GM21737 (cell line): ENCODE data around the gene MRPL53.
A peak's percentile ranks its signal among the peaks of the same experiment; 100 is the strongest.
"Not testable (repeated sequence)": the region's sequence is repeated elsewhere in the genome, so short reads cannot be mapped to it uniquely, and the experiment has no call there.

Source experiments
- ATAC-seq: cut with Tn5 transposase; IDR thresholded peaks from one replicate; pipeline ENCODE4 v1.9.1; 2021; ENCODE audit warnings: mild to moderate bottlenecking, moderate library complexity; ENCODE audit not compliant: unreplicated experiment

MRPL53 gene

DNA sequence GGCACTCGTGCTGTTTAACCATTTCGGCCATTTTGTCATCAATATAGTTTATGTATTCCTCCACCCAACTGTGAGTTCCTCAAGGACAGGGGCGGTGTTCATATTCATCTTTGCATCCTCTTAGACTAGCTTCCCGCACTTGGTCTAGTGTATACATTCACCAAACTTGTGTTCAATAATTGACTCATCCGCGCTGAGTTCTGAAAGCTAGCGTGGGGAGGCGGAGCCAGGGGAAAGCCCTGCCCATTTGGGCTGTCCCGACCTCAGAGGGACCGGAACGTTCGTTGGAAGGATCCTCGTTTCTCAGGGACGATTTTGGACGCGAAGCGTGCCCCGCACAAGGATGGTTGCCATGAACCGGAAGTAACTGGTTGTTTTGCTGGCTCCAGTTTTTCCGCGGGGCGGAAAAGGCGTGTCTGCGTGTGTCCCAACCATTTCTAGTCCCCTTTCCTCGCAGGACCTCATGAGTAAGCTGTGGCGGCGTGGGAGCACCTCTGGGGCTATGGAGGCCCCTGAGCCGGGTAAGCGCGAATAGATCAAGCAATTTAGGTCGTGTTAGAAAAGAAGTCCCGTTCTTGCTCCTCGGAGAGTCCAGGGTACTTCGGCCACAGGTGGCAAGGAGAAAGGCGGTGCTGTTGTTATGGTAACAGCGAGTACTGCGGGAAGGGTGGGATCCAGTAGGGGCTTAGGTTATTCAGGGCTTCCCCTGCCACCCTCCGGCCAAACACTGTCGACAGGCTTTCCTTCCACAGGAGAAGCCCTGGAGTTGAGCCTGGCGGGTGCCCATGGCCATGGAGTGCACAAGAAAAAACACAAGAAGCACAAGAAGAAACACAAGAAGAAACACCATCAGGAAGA is 17.6 kb downstream of the MRPL53 start, which contains the start of gene INO80B:
TSS of gene INO80B (plus strand) at position 434 of the 858 bp plus-strand sequence. CDS start at position 464, 30 bp downstream.
- peak; percentile 46 for ATAC-seq

DNA sequence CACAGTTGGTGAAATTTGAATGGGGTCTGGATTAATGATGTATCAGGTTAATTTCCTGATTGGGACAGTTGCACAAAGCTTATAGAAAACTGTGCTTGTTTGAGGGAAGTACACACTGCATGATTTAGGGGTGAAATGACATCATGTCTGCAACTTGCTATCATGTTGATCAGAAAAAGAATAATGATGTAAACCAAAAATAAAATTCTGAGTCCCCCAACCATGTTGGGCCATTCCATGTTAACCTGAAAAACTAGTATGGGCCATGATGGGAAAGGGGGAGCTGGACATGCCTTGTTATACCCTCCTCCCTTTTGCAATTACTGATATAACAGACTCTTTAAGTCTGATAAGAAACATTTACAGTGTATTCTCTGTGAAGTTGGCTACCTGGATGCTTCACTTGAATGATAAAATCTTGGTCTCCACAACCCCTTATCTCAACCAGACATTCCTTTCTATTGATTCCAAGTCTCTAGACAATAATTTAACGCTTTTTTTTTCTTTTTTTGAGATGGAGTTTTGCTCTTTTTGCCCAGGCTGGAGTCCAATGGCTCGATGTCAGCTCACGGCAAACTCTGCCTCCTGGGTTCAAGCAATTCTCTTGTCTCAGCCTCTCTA is 21.8 kb downstream of the MRPL53 start:
- no peak for ATAC-seq

DNA sequence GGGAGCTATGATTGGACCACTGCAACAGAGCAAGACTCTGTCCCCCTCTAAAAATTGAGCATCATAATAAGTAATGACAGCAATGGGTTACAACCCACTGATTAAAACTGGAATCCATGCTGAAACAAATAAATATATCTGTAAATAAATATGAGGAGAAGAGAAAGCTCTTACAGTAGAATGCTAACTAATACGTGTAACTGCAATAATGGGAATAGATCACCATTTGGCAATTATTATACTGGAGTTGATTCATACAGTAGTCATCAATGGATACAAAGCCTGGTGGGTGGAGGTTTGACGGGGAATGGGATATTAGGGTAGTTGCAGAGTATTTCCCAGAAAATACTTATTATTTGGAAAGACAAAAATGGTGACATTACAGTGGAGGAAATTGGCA is 23.7 kb downstream of the MRPL53 start:
- no peak for ATAC-seq

DNA sequence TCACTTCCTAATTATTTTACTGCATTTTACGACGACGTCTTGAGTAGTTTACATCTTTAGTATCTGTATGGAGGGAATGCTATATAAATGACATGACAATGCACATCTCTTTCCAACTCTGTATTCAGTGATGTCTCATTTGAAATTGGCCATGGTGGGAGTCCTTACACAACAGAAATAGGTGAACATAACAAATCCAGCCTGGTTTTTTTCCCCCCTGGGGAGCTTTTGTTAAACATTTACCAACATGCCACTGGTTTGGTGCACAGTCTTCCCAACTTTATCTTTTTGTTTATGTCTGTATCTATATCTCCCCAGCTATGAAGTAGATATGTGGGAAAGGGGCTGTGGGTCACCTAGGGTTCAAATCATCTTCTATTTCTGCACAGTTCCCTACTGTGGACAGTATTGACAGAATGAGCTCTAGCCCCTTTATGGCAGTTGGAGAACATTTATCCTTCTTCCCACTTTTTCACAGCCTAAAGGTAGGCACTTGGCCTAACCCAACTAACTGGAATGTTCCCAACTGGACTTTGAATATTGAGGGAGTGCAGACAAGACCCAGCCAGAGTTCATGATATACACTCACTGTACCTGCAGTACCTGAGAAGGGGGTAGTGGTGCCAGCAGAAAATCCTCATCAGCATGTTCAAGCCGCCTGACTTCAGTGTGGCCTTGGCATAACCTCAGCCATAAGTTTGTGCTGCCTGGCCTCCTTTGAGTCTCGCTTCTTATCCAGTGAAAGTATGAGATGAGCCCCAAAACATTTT is 25.1 kb downstream of the MRPL53 start:
- no peak for ATAC-seq

GRCh38 chr2:74444498-74445318 is 27.8 kb downstream of the MRPL53 start:
- ATAC-seq: no peak

GRCh38 chr2:74442483-74443297 is 29.8 kb downstream of the MRPL53 start:
- ATAC-seq: not testable (repeated sequence)

GRCh38 chr2:74441690-74442482 is 30.6 kb downstream of the MRPL53 start, which contains the start of gene RTKN:
RTKN (minus strand) TSS chr2:74441937; CDS start chr2:74441816, 121 bp downstream.
- peak; percentile 39 for ATAC-seq

DNA sequence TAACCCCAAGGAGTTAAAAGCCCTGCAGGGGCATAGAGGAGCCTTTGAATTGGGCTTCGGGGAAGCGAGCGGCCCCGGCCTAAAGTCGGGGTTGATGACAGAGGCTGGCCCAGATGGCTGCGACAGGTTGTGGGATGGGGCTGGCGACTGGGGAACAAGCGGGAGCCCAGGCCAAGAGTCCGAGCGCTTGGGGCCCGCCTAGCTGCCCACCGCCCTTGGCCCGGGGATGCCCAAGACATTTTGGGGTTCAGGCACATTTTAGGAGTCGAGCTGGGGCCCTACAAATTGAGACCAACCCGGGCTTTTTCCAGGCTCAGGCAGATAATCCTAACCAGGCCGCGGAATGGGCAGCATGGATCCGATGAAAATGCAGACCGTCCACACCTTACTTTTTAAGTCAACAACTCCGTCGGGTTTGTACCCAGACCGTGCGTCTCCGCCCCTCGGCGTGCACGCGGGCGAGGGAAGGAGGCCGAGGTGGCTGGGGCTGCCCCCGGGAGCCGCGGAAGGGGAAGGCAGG is 31.2 kb downstream of the MRPL53 start:
- no peak for ATAC-seq

GRCh38 chr2:74440378-74441169 is 31.9 kb downstream of the MRPL53 start:
- peak; percentile 87 for ATAC-seq

GRCh38 chr2:74439803-74440377 is 32.6 kb downstream of the MRPL53 start:
- no peak for ATAC-seq

DNA sequence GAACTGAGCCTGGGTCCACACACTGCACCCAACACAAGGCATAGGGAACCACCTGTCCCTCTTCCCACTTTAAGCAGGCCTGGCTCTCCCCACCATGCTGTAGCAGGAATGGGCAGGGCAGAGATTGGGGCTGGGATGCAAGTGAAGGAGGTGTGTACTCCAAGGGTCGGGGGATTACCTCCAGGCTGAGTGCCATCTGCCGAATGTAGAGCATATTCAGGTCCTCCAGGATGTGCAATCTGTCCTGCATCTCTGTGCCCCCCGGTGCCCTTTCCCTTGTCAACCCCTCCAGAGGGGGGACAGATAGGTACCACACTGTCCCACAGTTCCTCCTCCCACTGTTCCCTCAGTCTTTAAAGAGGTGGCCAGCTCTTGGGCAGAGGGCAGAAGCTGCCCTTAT is 33.1 kb downstream of the MRPL53 start:
- no peak for ATAC-seq

- ATAC-seq: no peak
Observed at GRCh38 chr2:74438248-74438647, 34.2 kb downstream of the MRPL53 start.

GRCh38 chr2:74436848-74437695 is 35.4 kb downstream of the MRPL53 start:
- no peak for ATAC-seq

DNA sequence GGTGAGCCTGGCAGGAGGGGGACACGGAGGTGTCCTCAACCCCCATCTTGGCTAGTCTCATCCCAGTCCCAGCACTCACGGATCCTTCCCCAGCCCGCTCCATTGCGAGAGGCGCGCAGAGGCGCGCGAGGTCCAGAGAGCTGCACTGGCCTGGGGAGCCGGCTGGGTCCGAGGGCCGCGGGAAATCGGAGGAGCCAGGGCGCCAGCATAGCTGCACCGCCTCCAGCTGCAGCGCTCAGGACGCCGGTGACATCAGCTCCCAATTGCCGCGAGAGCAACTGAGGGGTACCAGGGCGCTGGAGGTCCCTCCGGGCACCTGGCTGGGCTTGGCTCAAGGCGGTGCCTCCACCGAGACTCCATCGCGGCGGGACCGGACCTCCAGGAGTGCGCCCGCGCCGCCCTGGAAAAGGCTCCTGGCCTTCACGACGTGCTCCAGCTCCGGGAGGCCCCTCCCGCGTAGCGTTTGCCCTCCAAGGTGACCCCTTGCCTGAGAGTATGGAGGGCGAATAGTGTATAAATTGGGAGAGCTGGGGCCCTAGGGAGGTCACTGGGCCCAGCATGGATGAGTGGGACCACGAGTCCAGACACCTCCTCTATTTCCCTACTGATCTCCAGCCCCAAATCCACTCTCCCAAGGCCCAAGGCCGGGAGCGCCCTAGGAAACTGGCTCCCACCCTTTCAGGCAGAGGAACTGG is 36.2 kb downstream of the MRPL53 start:
- ATAC-seq: no peak

DNA sequence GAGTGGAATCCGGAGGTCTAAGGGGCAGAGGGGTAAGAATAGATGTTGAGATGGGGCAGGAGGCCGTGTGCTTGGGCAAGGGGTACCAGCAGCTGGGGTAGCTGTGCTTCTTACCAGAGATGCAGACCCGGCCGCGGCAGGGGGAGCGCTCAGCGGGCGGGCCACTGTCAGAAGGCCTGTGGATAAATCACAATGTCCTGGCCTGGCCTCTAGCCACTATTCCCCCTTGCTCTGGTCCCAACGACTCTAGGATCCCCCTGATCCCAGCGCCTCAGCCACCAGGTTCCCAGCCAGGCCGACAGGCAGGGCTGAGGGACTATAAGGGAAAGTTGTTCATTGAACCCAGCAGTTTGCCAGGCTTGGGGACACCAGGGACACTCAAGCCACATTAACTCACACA is 42.0 kb downstream of the MRPL53 start:
- ATAC-seq: no peak
